SIG-M5 treated with dmso at 0.1 percent for 504 hours (cell line): ENCODE measurements around the gene TVP23C.
"Not testable (repeated sequence)": the region's sequence is repeated elsewhere in the genome, so short reads cannot be mapped to it uniquely, and the experiment has no call there.

ENCODE experiments used
- DNase-seq: peaks from one replicate; lab custom pipeline; 2025; ENCODE audit not compliant: unreplicated experiment; lab: John Stamatoyannopoulos, UW

Gene TVP23C

DNA sequence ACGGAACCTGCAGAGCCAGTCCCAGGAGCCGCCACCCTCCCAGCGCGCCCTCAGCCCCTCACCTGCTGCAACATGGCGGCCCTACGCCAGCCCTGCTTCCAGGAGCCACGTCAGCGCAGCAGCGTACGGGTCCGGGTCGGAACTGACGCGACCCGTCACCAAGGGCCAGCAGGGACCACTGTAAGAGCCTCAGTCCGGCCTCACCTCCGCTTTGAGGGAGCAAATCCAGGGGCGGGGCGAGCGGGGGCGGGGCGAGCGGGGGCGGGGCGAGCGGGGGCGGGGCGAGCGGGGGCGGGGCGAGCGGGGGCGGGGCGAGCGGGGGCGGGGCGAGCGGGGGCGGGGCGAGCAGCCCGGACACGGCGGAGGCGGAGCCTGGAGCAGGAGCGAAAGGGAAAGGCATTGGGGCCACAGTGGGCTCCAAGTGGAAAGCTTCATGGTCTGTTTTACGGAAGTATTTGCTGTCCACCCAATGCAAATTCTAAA lies at the start of gene TVP23C:
Gene TVP23C, minus strand, starts transcription at position 109 of the 483 bp plus-strand sequence. Its CDS starts 35 bp downstream, at position 74.
- peak; percentile 66 for DNase-seq

GRCh38 chr17:15592960-15593359 lies 29.7 kb upstream of the TVP23C start:
- DNase-seq: peak; percentile 39

- DNase-seq: peak; percentile 13
Observed at GRCh38 chr17:15591986-15592385, 28.7 kb upstream of the TVP23C start.

DNA sequence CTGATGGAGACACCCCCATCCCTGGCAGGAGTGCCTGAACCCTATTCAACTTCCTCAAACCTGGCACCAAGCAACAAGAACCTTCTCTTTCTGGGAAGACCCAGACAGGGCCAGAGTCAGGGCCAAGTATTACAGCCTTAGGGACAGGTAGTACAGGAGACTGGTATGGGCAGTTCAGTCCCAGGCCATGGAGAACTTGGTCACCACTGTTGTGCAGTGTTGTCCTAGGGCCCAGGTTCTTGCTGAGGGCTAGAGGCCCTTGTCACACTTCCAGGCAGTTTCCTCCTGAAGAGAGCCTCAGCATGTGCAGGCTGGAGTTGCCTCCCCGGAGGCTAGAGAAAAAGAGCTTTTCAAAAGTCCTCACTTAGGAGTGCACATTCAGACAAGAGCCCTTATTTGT lies 27.6 kb upstream of the TVP23C start:
- DNase-seq: not testable (repeated sequence)

- DNase-seq: not testable (repeated sequence)
Observed at GRCh38 chr17:15589544-15590536, 26.6 kb upstream of the TVP23C start.

DNA sequence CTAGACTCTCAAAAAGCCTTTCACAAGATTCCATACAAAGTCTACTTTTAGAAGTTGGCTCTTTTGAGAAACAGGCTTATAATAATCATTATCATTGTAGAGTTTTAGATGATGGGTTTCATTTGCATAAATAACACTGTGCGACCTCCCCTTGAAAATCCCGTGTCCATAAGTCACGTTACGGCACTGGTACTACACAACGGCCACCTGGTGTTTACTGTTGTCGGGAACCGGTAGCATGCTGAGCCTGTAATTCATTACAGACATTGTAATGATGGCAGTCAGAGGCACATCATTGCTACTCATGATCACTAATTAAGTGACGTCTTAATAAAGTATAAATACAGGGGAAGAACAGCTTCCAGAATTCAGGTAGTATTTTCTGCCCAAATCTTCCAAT lies 24.7 kb upstream of the TVP23C start:
- DNase-seq: not testable (repeated sequence)

- not testable (repeated sequence) for DNase-seq
Observed at GRCh38 chr17:15583313-15583712, 20.0 kb upstream of the TVP23C start.

- not testable (repeated sequence) for DNase-seq
Observed at GRCh38 chr17:15581462-15581861, 18.2 kb upstream of the TVP23C start.

GRCh38 chr17:15576848-15577247 lies 13.6 kb upstream of the TVP23C start:
- not testable (repeated sequence) for DNase-seq

- not testable (repeated sequence) for DNase-seq
Observed at GRCh38 chr17:15574660-15575059, 11.4 kb upstream of the TVP23C start.

DNA sequence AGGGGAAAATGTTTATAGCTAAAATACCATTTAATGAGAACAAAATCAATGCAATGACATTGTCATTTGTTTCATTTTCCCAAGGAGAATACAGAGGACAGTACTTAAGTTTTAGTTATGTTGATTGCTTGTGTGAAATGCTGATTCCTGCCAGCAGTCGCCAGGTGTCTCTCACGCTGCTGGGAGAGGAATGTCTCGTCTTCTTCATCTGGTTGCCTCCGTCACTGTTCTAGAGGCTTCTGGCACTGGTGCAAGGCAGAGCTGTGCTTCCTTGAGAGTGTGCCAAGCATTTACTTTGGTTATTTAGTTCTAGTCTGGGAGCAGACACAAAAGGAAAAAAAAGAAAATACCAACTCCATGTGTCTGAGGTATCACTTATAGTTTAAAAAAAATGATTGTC lies 10.6 kb upstream of the TVP23C start:
- DNase-seq: not testable (repeated sequence)

DNA sequence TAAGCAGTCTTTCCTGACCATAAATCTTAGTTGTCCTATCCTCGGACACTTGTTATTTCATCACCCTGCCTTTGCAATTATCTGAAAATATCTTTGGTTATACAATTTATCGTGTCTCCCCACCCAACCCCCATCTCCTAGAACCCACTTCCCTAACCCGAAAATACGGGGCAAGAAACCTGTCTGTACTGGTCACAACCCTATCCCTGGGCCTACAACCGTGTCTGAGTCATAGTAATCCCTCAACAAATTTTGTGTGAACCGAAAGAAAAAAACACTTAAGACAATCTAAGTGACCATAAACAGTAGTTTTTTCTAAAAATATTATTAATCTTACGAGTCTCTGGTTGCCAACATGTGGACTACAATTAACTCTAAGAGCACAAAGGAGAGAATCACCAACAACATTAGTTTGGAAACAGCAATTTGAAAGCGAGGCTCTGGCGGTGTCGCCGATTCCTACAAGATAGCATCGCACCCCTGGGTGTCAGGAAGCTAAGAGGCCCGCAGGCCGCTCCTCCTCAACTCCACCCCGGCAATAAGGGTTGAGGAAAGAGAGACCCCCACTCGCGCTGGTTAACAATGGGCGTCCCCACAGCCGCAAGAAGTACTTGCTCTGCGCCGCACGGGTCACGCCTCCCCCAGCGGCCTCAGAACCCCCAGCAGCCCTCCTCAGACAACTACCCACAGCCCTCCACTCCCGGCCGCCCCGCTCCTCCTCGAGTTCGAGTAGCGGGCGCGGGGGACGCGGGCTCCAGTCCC lies 489 bp downstream of the TVP23C start:
- DNase-seq: peak; percentile 29

GRCh38 chr17:15561439-15561838 lies 1.8 kb downstream of the TVP23C start:
- DNase-seq: not testable (repeated sequence)

GRCh38 chr17:15558403-15559105 lies 4.7 kb downstream of the TVP23C start:
- not testable (repeated sequence) for DNase-seq

- DNase-seq: not testable (repeated sequence)
Observed at GRCh38 chr17:15557334-15557832, 5.9 kb downstream of the TVP23C start.

DNA sequence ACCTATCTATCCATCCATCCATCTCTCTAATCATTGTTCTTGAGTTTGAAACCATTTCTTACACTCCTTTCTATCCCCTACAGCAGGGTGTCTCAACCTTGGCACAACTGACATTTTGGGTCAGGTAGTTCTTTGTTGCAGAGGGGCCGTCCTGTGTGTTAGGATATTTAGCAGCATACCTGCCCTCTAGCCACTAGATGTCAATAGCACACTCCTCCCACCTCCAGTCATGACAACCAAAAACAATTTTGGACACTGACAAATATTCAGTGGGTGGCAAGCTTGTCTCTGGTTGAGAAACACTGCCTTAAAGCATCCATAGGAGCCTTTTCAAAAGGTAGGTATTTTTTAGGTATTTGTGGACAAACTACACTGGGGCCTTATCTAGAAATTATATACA lies 10.4 kb downstream of the TVP23C start:
- not testable (repeated sequence) for DNase-seq

- not testable (repeated sequence) for DNase-seq
Observed at GRCh38 chr17:15549552-15549951, 13.7 kb downstream of the TVP23C start.

DNA sequence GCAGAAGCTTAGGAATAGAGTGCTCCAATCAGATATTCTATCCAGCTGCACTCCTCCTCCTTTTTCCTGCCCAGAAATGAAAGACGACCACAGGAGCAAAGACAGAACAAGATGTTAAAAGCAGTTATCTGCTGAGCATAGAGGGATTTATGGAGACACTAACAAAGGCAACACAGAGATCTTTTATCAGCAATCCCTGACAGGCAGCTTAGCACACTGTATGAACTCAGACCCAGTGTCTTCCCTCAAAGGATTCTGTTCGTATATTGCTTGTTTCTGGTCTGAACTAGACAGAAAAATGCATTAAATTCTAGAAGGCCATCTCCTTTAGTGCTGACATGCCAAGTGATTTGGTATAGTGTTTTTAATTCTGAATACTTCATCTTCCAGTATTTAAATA lies 16.7 kb downstream of the TVP23C start:
- DNase-seq: not testable (repeated sequence)

- DNase-seq: not testable (repeated sequence)
Observed at GRCh38 chr17:15540371-15541219, 22.7 kb downstream of the TVP23C start.

DNA sequence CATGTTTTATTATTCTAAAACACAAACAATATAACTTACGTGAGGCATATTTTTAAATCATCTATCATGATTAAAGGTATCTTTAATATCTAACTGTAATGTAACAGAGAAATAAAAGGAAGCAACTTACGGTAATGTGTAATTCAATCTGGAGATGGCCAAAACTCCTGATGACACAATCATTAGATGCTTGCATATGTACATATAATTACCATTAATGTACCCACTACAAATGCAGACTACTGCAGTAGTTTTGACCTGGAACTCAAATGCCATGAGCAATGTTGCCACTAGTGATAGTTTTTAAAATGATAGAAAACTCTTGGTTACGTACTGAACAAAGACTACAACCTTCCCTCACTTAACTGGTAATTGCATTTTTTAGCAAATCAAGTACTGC lies 30.2 kb downstream of the TVP23C start:
- not testable (repeated sequence) for DNase-seq
